Inflammatory macrophage treated with lipopolysaccharide for 1 hour (primary cell): Measurements from ENCODE around the gene NHP2.

Source experiments
- DNase-seq, 2 donors: peaks; one replicate each; pipeline ENCODE4 v3.0.0-alpha.2; 2020 to 2022

The NHP2 gene

DNA sequence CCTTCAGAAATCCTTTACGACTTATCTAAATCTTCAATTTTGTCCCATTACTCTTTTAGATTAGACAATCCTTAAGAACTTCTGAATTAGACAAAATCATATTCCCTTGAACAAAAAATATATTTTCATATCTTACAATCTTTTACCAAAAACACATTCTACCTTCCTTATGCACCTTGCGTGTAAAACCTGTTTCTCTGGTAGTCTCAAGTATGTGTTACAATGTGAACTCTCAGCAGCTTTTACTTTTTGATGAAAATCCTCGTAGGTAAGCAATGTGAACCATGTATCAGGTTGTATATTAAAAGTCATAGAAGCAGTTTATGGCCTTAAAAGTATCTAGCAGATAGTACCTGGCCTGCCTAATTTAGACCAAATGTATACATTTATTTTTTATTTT lies 20.8 kb upstream of the NHP2 start:
- DNase-seq: no peak

DNA sequence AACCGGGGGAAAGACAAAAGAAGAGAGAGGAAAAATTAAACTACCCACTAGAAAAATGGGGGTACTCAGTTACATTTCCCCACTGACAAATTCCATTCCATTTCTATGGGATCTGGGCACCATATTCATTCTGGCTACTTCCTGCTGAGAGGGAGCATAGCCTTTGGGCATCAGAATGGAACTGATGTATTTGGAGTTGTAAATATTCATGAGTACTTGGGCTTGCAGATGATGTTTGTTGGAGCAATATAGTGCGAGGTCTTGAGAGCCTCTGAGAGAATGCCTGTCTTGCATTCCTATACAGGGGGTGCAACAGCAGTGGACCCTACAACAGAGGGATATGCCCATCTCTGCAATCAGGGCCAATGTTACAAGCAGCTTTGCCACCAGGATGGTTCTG lies 16.8 kb upstream of the NHP2 start:
- DNase-seq: no peak

DNA sequence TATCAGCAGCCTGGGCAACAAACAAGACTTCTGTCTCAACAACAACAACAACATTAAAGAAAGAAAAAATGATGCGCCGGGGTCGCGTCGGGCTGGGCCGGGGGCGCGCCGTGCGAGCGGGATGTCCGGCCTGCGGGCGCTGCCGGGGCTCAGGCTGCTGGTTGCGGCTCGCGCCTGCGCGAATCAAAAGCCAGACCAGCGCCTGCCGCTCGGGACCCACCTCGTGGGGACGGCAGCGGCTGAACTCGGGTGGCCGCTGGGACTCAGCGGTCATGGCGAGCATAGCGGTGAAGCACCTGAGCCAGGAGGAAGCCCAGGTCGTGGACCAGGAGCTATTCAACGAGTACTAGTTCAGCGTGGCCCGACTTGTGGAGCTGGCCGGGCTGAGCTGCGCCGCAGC lies 11.9 kb upstream of the NHP2 start:
- DNase-seq: no peak

DNA sequence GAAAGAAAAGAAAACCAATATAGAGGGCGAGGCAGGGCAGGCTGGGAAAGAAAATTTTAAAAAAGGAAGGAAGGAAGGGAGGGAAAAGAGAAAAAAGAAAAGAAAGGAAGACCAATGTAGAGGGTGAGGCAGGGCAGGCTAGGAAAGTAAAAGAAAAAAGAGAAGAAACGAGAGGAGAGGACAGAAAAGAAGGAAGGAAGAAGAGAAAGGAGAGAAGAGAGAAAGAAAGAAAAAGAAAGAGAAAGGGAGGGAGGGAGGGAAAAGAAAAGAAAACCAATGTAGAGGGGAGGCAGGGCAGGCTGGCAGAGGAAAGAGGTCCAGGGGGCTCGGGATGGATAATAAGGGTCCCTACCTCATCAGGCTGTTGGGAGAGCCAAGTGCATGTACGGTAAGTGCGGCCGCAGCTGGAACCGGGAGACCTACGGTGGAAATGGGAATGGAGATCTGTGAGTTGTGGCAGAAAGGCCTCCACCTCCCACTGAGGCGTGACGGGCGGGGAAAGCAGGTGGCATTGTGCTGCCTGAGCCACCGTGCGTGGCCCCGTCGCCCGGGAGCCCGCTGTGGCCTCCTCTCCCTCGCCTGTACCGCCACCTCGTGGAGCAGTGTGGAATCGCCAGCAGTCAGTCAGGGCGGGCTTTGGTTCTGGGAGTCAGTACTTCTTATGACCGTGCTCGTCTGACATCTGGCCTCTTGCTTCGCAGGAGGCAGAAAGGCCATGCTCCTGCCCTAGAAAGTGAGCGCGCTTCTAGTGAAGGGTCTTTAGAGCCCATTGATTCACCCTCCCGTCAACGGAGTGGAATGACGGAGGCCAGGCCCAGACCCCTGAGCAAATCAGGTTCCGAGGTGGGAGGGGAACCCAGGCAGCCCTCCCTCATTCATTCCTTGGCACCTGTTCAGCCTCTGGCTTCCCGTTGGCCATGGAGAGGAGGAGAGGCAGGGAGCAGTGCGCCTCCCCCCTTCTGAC lies 10.4 kb upstream of the NHP2 start:
- DNase-seq: peak; percentile 68 to 97

DNA sequence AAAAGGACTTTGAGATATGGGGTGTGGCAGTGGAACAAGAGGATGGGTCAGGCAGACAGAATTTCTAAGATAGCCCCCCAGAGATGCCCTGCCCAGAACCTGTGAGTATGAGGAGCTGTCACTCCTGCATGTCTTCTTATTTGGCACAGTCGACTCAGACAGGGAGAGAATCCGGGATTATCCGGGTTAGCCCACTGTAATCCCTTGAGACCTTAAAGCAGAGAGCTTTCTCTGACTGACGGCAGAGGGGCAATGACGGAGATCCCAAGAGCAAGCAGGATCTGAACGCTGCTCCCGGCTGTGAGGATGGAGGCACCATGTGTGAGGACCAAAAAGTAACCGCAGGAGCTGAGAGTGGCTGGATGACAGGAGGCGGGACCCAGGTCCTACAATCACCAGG lies 8.8 kb upstream of the NHP2 start:
- DNase-seq: no peak

DNA sequence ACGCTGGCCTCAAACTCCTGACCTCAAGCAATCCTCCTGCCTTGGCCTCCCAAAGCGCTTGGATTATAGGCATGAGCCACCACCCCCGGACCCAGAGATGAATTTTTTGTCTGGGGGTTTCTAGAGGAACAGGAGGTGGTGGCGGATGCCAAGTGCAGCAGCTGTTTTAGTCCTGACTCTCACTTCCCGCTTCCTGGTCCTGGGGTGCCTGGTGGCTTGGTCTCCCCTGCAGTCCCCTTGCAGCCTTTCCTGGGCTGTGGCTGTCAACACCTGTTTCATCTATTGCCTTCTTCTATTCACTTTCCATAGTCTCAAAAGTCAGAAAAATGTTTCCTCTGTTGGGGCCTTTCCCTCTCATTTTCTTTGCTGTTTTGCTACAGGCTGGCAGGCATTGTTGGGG lies 6.5 kb upstream of the NHP2 start:
- no peak for DNase-seq

DNA sequence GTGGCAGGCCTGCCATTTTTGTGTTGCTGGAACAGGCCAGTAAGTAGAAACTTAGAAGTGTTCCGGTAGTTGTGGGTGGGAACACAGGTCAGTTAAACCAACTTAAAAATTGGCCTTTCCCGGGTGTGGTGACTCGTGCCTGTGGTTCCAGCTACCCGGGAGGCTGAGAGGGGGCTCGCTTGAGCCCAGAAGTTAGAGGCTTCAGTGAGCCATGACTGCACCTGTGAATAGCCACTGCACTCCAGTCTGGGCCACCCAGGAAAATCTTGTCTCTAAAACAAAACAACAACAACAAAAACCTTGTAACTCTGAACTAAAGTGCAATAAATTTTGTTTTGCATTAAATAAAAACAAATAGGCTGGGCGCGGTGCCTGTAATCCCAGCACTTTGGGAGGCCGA lies 1.4 kb upstream of the NHP2 start:
- DNase-seq: no peak

DNA sequence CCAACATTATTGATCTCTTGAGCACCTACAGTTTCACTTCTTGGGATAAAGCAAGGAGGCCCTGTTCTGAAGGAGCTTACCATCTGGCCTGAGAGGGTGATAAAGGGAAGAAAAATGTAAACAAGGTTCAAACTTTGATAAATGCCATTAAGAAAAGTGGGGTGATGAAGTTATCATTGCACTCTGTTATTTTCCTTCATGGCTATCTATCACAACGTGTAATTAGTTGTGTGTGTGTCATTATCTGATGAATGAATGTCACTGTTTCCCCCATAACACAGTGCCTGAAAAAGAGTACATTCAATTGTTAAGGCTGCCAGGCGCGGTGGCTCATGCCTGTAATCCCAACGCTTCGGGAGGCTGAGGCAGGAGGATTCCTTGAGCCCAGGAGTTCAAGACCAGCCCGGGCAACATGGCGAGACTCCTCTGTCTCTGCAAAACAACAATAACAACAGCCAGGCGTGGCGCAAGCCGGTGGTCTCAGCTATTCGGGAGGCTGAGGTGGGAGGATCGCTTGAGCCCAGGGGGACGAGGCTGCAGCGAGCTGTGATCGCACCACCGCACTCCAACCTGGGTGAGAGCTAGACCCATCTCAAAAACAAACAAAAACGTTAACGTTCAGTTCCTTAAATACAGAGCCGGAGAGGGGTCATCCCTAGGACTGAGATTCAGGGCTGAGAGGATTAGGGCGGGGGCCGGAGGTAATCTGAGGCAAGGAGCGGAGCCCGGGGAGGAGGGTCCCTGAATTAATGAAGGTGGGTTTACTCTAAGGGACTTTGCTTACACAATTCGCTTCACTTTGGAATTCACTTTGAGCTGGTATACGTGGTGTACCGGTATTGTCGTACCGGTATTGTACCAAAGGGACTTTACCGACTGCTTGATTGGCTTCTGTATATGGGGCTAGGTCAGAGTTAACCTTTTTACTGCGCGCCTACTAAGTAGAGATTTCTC lies 917 bp downstream of the NHP2 start:
- no peak for DNase-seq

DNA sequence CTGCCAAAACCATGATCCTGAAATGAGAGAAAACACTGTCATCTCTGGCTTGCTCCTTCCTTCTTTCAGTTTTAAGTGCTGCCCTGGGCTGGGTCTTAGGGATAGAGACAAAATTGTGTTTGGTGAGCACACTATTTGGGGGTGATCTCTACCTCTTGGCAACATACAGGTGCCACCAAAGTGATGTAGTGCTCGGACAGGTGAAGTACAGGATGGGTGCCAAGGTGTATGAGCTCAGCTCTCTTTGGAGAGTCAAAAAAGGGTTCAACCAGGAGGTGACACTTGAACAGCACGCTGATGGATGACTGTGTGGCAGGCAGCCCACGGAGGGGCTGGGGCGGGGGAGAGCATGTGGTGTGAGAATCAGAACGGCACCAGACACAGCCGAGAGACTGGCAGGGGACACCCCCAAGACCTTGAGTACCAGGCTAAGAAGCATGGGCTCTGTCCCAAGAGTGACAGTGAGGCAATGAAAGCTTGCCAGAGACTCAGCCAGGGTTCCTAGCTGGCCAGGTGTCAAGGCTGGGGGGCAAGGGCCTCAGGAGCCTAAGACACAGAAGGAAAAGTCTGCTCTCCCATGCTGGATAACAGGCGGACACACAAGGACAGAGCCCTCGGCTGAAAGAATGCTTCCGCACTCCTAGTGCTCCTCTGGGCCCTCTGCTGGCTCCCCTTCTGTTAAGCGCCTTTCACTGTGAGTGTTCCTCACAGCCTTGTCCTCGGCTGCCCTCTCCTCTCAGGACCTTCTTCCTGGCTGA lies 2.5 kb downstream of the NHP2 start:
- no peak for DNase-seq

DNA sequence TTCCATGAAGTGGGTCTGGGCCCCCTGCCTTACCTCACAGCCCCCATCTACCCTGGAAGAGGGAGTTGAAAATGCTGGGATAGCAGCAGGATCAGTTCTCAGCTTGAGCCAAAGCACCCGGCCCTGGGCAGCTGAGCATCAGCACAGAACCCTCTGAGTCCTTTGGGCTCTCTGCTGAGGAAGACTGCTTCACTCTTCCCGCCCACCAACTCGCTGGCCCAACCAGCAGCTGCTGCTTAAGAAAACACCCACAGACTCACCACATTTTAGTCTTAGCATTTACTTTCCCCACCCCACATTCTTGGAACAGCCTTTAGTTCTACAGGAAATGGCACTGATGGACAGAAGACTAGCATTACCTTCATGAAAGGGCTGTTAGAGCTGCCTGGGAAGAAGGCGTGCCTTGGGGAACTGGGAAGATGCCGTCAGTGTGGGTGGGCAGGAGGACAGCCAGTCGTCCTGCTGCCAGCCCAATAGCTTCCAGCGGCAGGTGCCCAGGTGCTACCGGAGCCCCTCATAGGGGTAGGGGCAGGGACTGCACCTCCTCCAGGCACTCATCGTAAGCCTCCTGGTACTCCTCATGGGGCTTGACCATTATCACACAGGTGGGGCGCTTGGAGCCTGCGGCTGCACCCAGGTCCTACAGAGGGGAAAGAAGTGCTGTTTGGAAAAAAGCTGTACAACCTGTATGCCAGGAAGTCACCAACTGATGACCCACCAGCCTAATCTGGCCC lies 4.3 kb downstream of the NHP2 start:
- DNase-seq: no peak

DNA sequence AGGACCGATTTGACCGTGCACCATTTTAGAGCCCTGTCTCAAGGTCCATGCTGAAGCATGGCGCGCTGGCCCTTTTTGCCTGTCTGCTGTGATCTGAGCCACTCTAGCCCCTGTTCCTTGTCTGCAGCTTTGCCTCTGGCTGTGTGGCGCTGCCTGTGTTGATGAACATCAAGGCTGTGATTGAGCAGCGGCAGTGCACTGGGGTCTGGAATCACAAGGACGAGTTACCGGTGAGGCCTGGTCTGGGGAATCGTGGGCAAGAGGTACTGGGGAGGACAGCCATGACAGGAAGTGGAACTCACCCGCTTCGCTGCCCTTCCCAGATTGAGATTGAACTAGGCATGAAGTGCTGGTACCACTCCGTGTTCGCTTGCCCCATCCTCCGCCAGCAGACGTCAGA lies 6.3 kb downstream of the NHP2 start:
- DNase-seq: no peak

DNA sequence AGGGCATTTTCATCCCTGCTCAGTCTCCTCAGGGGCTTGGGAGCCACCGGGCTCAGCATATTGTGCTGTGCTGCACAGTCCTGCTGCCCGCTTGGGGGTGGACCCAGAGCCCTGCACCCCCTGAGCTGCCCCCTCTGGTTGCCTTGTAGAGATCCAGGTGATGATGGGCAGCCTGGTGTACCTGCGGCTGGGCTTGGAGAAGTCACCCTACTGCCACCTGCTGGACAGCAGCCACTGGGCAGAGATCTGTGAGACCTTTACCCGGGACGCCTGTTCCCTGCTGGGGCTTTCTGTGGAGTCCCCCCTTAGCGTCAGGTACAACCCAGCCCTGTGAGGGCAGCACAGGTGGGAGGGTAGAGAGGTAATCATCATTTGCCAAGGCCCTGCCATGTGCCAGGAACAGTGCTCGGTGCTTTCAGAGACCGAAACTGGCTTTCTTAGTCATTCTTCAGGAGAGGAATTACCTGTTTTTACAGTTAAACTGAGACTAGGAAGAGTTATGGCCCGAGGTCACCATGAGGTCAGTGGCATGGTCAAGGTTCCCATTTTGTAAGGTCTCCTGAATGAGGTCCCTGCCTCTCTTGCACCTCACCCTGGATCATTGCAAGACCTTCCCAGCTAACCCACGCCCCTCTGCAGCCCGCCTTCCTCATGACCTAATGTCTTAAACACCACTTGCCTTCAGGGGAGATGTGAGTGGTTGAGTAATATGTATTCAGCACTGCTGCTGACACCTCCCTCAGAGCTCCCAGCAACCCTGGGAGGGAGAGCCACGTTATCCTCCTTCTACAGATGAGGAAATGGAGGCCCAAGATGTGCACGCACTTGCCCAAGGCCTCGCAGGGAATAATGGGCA lies 7.5 kb downstream of the NHP2 start:
- DNase-seq: peak in 1 of 2 donors; percentile 28

DNA sequence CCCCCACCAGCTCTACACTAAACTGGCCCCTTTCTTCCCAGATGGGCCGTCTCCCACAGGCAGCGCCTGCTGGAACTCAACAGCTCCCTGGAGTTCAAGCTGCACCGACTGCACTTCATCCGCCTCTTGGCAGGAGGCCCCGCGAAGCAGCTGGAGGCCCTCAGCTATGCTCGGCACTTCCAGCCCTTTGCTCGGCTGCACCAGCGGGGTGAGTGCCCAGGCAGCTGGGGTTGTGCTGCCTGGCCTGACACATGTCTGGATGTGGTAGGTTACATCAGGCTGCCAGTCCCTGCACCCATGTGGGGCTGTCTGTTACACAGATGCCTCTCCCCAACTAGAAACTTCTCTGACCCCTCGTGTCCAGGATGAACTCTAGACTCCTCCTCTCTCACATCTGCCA lies 9.8 kb downstream of the NHP2 start:
- DNase-seq: no peak

DNA sequence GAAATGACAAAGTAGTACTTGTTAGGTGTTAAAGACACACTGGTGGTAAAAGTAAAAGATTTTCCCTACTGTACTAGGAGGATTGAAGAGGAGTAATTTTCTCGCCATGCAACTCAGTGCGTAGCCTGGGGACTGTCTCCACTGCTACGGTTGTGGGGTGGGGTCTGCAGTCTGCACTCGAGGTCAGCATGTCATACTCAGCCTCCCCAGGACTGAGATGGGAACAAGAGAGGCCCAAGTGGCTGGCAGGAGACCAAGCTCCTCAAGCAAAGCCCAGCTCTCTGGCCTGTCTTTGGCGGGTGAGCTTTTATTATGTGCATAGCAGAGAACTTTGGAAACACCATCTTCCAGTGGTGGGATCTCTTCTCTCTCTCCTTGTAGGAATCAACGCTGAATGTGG lies 10.4 kb downstream of the NHP2 start:
- no peak for DNase-seq

DNA sequence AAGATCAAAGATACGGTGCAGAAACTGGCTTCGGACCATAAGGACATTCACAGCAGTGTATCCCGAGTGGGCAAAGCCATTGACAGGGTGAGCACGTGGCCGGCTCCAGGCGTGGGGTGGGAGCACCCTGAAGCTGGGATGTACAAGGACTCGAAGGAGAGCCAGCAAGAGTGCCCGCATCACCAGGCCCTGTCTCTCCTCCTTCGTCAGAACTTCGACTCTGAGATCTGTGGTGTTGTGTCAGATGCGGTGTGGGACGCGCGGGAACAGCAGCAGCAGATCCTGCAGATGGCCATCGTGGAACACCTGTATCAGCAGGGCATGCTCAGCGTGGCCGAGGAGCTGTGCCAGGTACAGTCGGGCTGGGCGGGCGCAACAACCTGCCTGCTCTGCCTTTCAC lies 11.0 kb downstream of the NHP2 start:
- DNase-seq: no peak

DNA sequence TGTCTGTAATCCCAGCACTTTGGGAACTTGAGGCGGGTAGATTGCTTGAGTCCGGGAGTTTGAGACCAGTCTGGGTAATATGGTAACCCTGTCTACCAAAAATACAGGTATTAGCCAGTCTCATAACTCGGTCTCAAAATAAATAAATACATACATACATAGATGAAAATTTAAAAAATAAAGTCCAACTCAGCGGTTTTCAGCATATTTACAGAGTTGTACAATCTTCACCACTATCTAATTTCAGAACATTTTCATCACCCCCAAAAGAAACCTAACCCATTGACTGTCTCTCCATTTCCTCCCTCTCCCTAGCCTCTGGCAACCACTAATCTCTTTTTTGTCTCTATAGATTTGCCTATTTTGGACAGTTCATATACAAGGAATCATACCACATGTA lies 12.1 kb downstream of the NHP2 start:
- no peak for DNase-seq

DNA sequence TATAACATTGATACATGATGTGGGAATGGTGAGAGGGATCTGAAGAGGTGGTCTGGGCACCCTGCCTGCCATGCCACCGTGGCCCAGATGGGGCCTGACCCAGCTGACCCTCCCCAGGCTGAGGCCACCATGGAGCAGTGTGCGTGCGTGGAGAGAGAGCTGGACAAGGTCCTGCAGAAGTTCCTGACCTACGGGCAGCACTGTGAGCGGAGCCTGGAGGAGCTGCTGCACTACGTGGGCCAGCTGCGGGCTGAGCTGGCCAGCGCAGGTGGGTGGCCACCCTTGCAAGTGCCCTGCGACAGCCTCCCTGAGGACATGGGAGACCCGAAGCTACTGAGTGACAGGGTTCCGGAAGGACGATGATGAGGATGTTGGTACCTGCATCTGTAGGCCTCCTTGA lies 15.7 kb downstream of the NHP2 start:
- DNase-seq: no peak

DNA sequence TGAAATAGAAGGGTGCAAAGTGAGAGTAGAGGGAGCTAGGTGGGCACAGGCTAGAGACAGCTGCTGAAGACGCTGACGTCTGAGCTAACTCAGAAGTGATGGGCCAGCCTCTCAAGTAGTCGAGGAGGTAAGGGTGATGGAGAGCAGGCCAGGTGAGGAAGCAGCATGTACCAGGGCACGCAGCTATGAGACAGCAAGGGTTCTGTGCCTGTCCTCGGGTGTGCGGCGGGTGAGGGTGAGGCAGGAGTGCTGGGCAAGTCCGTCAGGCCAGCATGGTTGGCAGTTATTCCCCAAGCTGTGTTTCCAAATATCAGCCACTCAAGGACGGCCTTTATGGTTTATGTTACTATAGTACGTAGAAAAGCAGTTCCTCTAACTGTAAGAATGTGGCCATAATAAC lies 16.7 kb downstream of the NHP2 start:
- no peak for DNase-seq

DNA sequence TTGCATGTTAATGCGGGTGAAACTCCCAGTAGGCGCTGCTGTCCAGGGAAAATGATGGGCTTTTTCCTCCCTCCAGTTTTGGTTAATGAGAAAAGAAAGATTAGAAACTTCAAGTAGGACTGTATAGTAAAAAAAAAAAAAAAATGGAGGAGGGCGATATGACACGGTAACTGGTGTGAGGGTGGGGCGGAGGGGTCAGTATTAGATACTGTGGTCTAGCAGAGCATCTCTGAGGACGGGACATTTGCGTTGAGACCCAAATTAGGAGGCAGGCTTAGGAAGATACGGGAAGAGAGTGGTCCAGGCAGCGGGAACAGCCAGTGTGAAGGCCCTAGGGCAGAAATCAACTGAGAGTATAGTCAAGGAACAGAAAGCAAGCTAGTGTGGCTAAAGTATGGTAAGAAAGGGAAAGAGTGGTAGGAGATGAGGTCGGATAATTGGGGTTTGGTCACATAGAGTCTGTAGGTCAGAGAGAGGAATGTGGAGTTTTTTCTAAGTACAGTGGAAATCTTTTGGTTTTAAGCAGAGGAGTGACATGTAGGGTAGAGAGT lies 22.2 kb downstream of the NHP2 start:
- DNase-seq: no peak

DNA sequence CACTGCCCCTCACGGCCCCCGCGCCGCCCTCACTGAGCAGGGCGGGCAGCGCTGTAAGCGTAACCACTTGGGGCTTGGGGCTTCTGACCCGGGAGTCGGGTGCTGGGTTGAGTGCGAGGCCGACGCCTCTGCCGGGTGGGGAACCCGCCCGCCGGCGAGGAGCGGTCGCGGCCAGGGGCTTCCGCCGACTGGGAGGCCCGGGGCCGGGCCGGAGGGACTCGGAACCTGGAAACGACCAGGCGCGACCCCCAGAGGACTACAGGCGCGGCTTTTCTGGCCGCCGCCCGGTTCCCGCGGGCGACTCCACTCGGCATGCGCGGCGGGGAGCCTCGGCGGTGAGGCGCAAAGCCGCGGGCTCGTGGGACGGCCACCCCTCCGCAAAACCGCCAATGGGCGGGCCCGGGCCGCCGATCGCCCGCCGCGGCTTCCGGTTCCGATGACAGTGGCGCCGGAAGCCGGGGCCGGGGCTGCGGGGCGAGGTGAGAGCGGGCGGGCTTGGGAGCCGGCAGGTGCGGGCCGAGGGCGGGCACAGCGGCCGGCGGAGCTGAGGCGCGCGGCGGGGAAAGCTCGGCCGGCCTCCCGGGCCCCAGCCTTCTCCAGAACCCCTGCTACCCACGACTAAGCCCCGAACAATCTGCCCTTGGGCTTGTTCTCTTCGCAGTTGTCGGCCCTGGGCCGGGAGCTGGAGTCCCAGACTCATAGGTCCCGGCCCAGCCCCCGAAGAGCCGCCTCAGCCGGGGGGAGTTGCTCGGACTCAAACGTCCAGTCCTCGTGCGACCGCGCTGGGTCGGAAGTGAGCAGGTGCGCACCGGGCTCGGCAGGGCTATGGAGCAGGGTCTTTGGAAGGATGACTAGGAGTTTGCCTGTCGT lies 22.9 kb downstream of the NHP2 start, which contains the start of gene RMND5B:
Gene RMND5B (plus strand): TSS at position 439 of the 870 bp plus-strand sequence. CDS start 7,106 bp downstream, outside the sequence.
- DNase-seq: peak; percentile 71 to 81
